AG10803 (cell line): ENCODE measurements around the gene FRMD4A.

Source experiments
- DNase-seq: peaks from one replicate; pipeline ENCODE4 v3.0.0; 2010; ENCODE audit warnings: low read depth
- H3K4me3 ChIP-seq: 2 replicates; pipeline ENCODE4 v1.5.1; 2011; ENCODE audit warnings: mild to moderate bottlenecking, low read length, control low read depth
- CTCF ChIP-seq: conservative IDR thresholded peaks from 2 replicates; pipeline ENCODE4 v1.5.1; 2011; ENCODE audit warnings: mild to moderate bottlenecking, low read length, control low read depth, inconsistent platforms

The FRMD4A gene

GRCh38 chr10:13990946-13991345 lies 339.8 kb downstream of the FRMD4A start:
- peak overlapping the region; percentile 24 for H3K4me3 ChIP-seq
- DNase-seq, result peak; percentile 87
- no peak for TF ChIP-seq CTCF

- no peak for TF ChIP-seq CTCF
- H3K4me3 ChIP-seq, result peak overlapping the region; percentile 24
- peak; percentile 49 for DNase-seq
These were observed 340.3 kb downstream of the FRMD4A start for GRCh38 chr10:13990392-13990805.

- H3K4me3 ChIP-seq, result no peak overlapping the region
- TF ChIP-seq CTCF, result no peak
- DNase-seq, result no peak
These were observed 341.1 kb downstream of the FRMD4A start for GRCh38 chr10:13989616-13990015.

GRCh38 chr10:13987446-13987845 lies 343.3 kb downstream of the FRMD4A start:
- no peak overlapping the region for H3K4me3 ChIP-seq
- TF ChIP-seq CTCF, result no peak
- peak; percentile 77 for DNase-seq

GRCh38 chr10:13984647-13985155 lies 346.0 kb downstream of the FRMD4A start:
- TF ChIP-seq CTCF, result no peak
- DNase-seq, result peak; percentile 94
- no peak overlapping the region for H3K4me3 ChIP-seq

GRCh38 chr10:13983035-13983434 lies 347.7 kb downstream of the FRMD4A start:
- DNase-seq, result no peak
- no peak for TF ChIP-seq CTCF
- H3K4me3 ChIP-seq, result no peak overlapping the region

GRCh38 chr10:13978533-13979115 lies 352.1 kb downstream of the FRMD4A start:
- no peak overlapping the region for H3K4me3 ChIP-seq
- DNase-seq, result peak; percentile 97
- TF ChIP-seq CTCF, result no peak
